ENCODE measurements around the gene F2RL3.

DNA sequence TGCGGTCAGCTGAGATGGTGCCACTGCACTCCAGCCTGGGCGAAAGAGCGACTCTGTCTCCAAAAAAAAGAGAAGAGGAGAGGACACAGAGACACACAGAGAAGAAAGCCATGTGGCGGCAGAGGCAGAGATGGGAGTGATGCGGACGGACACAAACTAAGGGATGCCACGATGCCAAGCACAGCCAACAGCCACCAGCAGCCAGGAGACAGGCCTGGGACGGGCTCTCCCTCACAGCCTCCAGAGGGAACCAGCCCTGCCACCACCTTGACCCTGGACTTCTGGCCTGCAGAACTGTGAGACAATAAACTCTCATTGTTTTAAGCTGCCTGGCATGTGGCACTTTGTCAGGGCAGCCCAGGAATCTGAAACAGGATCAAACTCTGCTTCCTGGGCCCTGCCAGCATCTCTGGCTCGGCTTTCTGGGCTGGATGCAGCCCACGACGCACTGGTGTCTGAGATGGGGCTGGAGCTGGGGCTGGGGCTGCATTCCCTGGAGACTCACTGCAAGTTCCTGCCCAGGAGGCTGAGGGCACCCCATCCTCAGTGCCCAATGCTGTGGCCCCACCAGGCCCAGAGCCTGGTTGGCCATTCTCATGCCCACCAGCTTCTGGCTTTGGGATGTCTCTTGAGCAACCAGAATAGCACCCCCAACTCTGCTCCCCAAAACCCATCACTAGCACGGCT is 3.0 kb downstream of the F2RL3 start:
- TF ChIP-seq POLR2A (IDR thresholded peaks at IDR 0.05) (no peak), POLR2AphosphoS5 (IDR thresholded peaks at IDR 0.05) (no peak)
- TF ChIP-seq, protein P1, sequence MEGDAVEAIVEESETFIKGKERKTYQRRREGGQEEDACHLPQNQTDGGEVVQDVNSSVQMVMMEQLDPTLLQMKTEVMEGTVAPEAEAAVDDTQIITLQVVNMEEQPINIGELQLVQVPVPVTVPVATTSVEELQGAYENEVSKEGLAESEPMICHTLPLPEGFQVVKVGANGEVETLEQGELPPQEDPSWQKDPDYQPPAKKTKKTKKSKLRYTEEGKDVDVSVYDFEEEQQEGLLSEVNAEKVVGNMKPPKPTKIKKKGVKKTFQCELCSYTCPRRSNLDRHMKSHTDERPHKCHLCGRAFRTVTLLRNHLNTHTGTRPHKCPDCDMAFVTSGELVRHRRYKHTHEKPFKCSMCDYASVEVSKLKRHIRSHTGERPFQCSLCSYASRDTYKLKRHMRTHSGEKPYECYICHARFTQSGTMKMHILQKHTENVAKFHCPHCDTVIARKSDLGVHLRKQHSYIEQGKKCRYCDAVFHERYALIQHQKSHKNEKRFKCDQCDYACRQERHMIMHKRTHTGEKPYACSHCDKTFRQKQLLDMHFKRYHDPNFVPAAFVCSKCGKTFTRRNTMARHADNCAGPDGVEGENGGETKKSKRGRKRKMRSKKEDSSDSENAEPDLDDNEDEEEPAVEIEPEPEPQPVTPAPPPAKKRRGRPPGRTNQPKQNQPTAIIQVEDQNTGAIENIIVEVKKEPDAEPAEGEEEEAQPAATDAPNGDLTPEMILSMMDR (IDR thresholded peaks at IDR 0.05): no peak

All from sigmoid colon (tissue), 4 donors.